CD4-positive, alpha-beta T cell (primary cell): Measurements from ENCODE around the gene C7orf25. TPM values are rescaled to one million over a fixed set of nuclear protein-coding genes. Genes with fewer than 3 reads are reported as not detected.

Experiments used
- ATAC-seq: fragments of 200-7000 bp; cut with Tn5 transposase; one replicate; pipeline ENCODE4 v1.10.0; 2022; ENCODE audit warnings: mild to moderate bottlenecking; ENCODE audit not compliant: poor library complexity
- CTCF ChIA-PET: fragments of 350-600 bp; sonication (Branson Sonifier 250); formaldehyde crosslinking; loops from one replicate; lab custom pipeline; 2021; ENCODE audit warnings: antibody characterized with exemption, inconsistent platforms; lab: Charles Lee
- POLR2A ChIA-PET: fragments of 350-600 bp; sonication (Branson Sonifier 250); formaldehyde crosslinking; loops from one replicate; lab custom pipeline; 2021; ENCODE audit warnings: antibody characterized with exemption, inconsistent platforms; lab: Charles Lee
- DNase-seq, 14 experiments: peaks; one replicate each; pipeline ENCODE4 v3.0.0-alpha.2; 2013 to 2020; ENCODE audit warnings: mixed read lengths in 2 of 14
- H3K27ac ChIP-seq, 2 donors: one replicate each; pipeline versions ENCODE4 v1.5.1 to v1.7.0; 2013; ENCODE audit warnings: low read length in 2 of 2, low read depth in 1 of 2, mild to moderate bottlenecking in 1 of 2
- H3K27me3 ChIP-seq, 2 experiments: 1 replicate in 1 of 2; 2 replicates in 1 of 2; pipeline versions ENCODE4 v1.6.1 to v1.7.0; 2013; ENCODE audit warnings: low read length in 2 of 2, control low read depth in 1 of 2, mild to moderate bottlenecking in 1 of 2, moderate library complexity in 1 of 2; ENCODE audit not compliant: insufficient read depth in 2 of 2, control insufficient read depth in 1 of 2
- H3K36me3 ChIP-seq: one replicate; pipeline ENCODE4 v1.6.1; 2013; ENCODE audit warnings: low read length, control low read depth; ENCODE audit not compliant: insufficient read depth
- H3K4me1 ChIP-seq: one replicate; pipeline ENCODE4 v1.6.1; 2013; ENCODE audit warnings: low read length, control low read depth; ENCODE audit not compliant: insufficient read depth
- H3K4me3 ChIP-seq: one replicate; pipeline ENCODE4 v1.5.1; 2013; ENCODE audit warnings: mild to moderate bottlenecking, low read length, moderate library complexity
- H3K9me3 ChIP-seq, 2 experiments: 1 replicate in 1 of 2; 2 replicates in 1 of 2; pipeline versions ENCODE4 v1.6.1 to v1.7.0; 2013; ENCODE audit warnings: low read length in 2 of 2, mild to moderate bottlenecking in 2 of 2, control low read depth in 1 of 2, moderate library complexity in 1 of 2; ENCODE audit not compliant: control insufficient read depth in 1 of 2, insufficient read depth in 1 of 2
- H3K27ac Mint-ChIP-seq: one replicate; pipeline ENCODE4 v1.8.0; 2020; ENCODE audit warnings: mixed read lengths
- H3K27me3 Mint-ChIP-seq: one replicate; pipeline ENCODE4 v1.8.0; 2021; ENCODE audit warnings: mixed read lengths
- H3K36me3 Mint-ChIP-seq: one replicate; pipeline ENCODE4 v1.8.0; 2021; ENCODE audit warnings: low read depth, mixed read lengths
- H3K4me1 Mint-ChIP-seq: one replicate; pipeline ENCODE4 v1.8.0; 2021; ENCODE audit warnings: low read depth, mixed read lengths
- H3K4me3 Mint-ChIP-seq: one replicate; pipeline ENCODE4 v1.8.0; 2020; ENCODE audit warnings: mild to moderate bottlenecking, mixed read lengths
- H3K9me3 Mint-ChIP-seq: one replicate; pipeline ENCODE4 v1.8.0; 2020; ENCODE audit warnings: mixed read lengths
- intact Hi-C, 2 experiments: fragments of 100-400 bp; cut with DNase I in 1 of 2; cut with micrococcal nuclease in 1 of 2; formaldehyde crosslinking; loops; one replicate each; pipeline versions ENCODE4 v1.15.1 to v1.9.0; 2023 to 2025; cut with DNase I, micrococcal nuclease
- total RNA-seq, 174 experiments: library from RNA in 2 of 174; stranded (reverse) in 2 of 174; gene quantifications; one replicate each; pipeline ENCODE4 v1.2.3 and lab custom pipeline; 2021 to 2026
- TF ChIP-seq, protein P1 (sequence below): fragments of 200-600 bp; IDR thresholded peaks from one replicate; pipeline ENCODE4 v1.8.0; 2022; ENCODE audit warnings: antibody characterized with exemption, mild to moderate bottlenecking

C7orf25 gene
- total RNA-seq, 2 experiments from 2014 or later: 2.1 to 3.7 TPM

DNA sequence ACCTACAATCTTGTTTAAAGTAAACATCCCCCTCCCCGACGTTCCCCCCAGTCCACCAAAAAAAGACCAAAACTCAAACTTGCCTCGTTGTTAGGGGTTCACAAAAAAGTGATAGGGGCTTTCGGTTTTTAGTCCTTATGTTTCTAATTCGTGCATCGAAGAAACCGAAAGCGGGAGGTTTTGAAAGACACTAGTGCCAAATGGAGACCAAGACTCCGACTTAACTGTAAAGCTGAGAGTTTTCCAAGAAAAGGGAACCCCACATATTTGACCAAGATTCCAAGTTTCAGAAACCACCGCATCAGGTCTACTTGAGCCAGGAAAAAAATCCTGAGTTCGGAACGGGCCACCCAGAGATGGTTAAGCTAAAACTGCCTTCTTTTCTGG is 19.6 kb upstream of the C7orf25 start:
- H3K36me3 Mint-ChIP-seq: peaks cover 58% of the 10 kb centered on the region
- intact Hi-C loops: loop anchor here (1.0 to 5.0 kb wide), 3 partner anchors 18 to 996 kb away; partner anchors contain the start of genes UBE2D4 (in 2 of the 2) and STK17A (in 1 of the 2)
- H3K27ac Mint-ChIP-seq: peak overlapping the region; percentile 92
- H3K4me3 ChIP-seq: peak overlapping the region; percentile 87
- ChIA-PET CTCF (interaction anchor here (1.9 to 2.2 kb wide), 3 partner anchors 10 to 651 kb away, joined by 5 to 12 read pairs (median 5); partner anchors contain the start of gene STK17A), POLR2A (interaction anchor here (0.8 to 2.5 kb wide), 16 partner anchors 8 to 1642 kb away, joined by 3 to 79 read pairs (median 8); partner anchors contain the start of genes BLVRA, C7orf25, COA1 and DDX56)
- no peak for ATAC-seq
- H3K9me3 Mint-ChIP-seq: no peaks in the 10 kb centered on the region
- peak overlapping the region; percentile 74 to 87 for H3K27ac ChIP-seq
- H3K4me1 Mint-ChIP-seq: peaks cover 83% of the 10 kb centered on the region
- H3K4me3 Mint-ChIP-seq: peak overlapping the region; percentile 92
- H3K27me3 Mint-ChIP-seq: no peaks in the 10 kb centered on the region
- H3K4me1 ChIP-seq: peaks cover 28% of the 10 kb centered on the region
- no peaks in the 10 kb centered on the region for H3K27me3 ChIP-seq
- peak in 1 of 14 experiments; percentile 54 for DNase-seq
- TF ChIP-seq, protein P1, sequence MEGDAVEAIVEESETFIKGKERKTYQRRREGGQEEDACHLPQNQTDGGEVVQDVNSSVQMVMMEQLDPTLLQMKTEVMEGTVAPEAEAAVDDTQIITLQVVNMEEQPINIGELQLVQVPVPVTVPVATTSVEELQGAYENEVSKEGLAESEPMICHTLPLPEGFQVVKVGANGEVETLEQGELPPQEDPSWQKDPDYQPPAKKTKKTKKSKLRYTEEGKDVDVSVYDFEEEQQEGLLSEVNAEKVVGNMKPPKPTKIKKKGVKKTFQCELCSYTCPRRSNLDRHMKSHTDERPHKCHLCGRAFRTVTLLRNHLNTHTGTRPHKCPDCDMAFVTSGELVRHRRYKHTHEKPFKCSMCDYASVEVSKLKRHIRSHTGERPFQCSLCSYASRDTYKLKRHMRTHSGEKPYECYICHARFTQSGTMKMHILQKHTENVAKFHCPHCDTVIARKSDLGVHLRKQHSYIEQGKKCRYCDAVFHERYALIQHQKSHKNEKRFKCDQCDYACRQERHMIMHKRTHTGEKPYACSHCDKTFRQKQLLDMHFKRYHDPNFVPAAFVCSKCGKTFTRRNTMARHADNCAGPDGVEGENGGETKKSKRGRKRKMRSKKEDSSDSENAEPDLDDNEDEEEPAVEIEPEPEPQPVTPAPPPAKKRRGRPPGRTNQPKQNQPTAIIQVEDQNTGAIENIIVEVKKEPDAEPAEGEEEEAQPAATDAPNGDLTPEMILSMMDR: no peak
- peaks cover 26% of the 10 kb centered on the region for H3K36me3 ChIP-seq
- no peaks in the 10 kb centered on the region for H3K9me3 ChIP-seq

DNA sequence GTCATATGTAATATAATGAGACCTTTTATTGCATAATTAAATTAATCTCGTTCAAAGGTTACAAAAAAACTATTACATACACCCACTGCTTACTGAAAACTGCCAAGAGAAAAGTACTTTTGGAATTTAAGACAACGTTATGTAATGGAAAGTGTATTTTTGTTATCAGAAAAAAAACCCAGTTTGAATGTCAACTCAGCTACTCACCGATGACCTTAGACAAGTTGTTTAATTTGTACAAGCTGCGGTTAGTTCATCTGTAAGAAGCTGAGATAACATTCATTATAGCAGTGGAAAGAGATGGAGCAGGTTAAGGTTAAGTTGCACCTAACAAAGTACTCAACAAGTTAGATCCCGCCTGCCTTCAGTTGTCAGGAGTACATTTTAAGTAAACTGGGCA is 19.0 kb upstream of the C7orf25 start:
- intact Hi-C loops: loop anchor here (1.0 to 5.0 kb wide), 3 partner anchors 18 to 996 kb away; partner anchors contain the start of genes UBE2D4 (in 2 of the 2) and STK17A (in 1 of the 2)
- peak overlapping the region; percentile 92 for H3K27ac Mint-ChIP-seq
- H3K4me1 Mint-ChIP-seq: peaks cover 79% of the 10 kb centered on the region
- no peak for ATAC-seq
- no peak overlapping the region for H3K27ac ChIP-seq
- TF ChIP-seq, protein P1: no peak
- DNase-seq: no peak
- H3K36me3 Mint-ChIP-seq: peaks cover 59% of the 10 kb centered on the region
- no peaks in the 10 kb centered on the region for H3K27me3 ChIP-seq
- peaks cover 28% of the 10 kb centered on the region for H3K4me1 ChIP-seq
- no peaks in the 10 kb centered on the region for H3K9me3 ChIP-seq
- peak overlapping the region; percentile 87 for H3K4me3 ChIP-seq
- H3K4me3 Mint-ChIP-seq: peak overlapping the region; percentile 92
- H3K9me3 Mint-ChIP-seq: no peaks in the 10 kb centered on the region
- no peaks in the 10 kb centered on the region for H3K27me3 Mint-ChIP-seq
- ChIA-PET POLR2A (interaction anchor here (0.7 to 2.1 kb wide), 2 partner anchors 15 to 42 kb away, joined by 3 to 15 read pairs; no protein-coding TSS in a partner anchor), CTCF (interaction anchor here (1.8 kb wide), 1 partner anchor 10 kb away, joined by 5 read pairs; no protein-coding TSS in a partner anchor)
- H3K36me3 ChIP-seq: peaks cover 27% of the 10 kb centered on the region

DNA sequence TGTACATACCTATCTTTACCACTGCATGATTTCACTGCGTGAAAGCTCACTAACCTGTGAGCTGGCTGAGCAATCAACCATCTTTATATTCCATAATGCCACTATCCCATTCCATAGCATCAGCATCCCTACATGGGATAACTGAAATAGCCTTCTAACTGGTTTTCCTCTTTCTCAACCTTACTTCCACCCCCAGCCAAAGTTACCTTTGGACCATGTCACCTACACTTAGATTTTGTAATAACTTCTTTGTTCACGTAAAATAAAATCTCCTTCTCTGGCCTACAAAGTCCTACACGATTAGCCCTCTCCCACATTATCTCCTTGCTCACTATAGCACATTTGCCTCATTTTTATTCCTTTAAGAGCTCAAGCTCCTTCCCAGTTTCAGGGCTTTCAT is 17.6 kb upstream of the C7orf25 start:
- intact Hi-C loops: no loop called here
- CTCF ChIA-PET: interaction anchor here (1.4 to 1.8 kb wide), 2 partner anchors 11 to 17 kb away, joined by 3 to 5 read pairs; partner anchors contain the start of gene C7orf25

More for the DNA sequence above, 17.6 kb upstream of the C7orf25 start:
- Mint-ChIP-seq H3K4me1 (peaks cover 73% of the 10 kb centered on the region), H3K27me3 (no peaks in the 10 kb centered on the region), H3K4me3 (peak overlapping the region; percentile 13), H3K36me3 (peaks cover 63% of the 10 kb centered on the region), H3K9me3 (no peaks in the 10 kb centered on the region), H3K27ac (peak overlapping the region; percentile 10)
- POLR2A ChIA-PET: interaction anchor here (1.6 kb wide), 1 partner anchor 17 kb away, joined by 4 read pairs; no protein-coding TSS in a partner anchor
- H3K36me3 ChIP-seq: peaks cover 31% of the 10 kb centered on the region
- H3K27me3 ChIP-seq: no peaks in the 10 kb centered on the region
- DNase-seq (no peak), ATAC-seq (no peak)
- peaks cover 28% of the 10 kb centered on the region for H3K4me1 ChIP-seq
- no peaks in the 10 kb centered on the region for H3K9me3 ChIP-seq
- H3K4me3 ChIP-seq: no peak overlapping the region
- no peak overlapping the region for H3K27ac ChIP-seq
- TF ChIP-seq, protein P1: no peak
